ENCODE measurements around the gene DIDO1.

Gene DIDO1

GRCh38 chr20:62967628-62968351 is 41.5 kb upstream of the DIDO1 start:
- Histone ChIP-seq H3K79me2 (ENCODE audit: control insufficient read depth, insufficient read depth, low read length) (no peaks in the 10 kb centered on the region), H3K4me2 (ENCODE audit: low read length) (no peak overlapping the region), H2BK5ac (ENCODE audit: low read length) (no peak overlapping the region), H4K8ac (ENCODE audit: low read depth, low read length) (no peak overlapping the region), H3K79me1 (ENCODE audit: low read length) (no peaks in the 10 kb centered on the region), H3K27ac (ENCODE audit: low read depth, low read length) (no peak overlapping the region), H4K5ac (ENCODE audit: low read length) (no peak overlapping the region), H3K27me3 (ENCODE audit: insufficient read depth, low read length, poor library complexity) (peaks cover under 1% of the 10 kb centered on the region), H3K56ac (ENCODE audit: low read length) (no peak overlapping the region), H3K9ac (ENCODE audit: low read length) (no peak overlapping the region), H3K4me3 (ENCODE audit: low read length) (no peak overlapping the region), H3K36me3 (ENCODE audit: control insufficient read depth, insufficient read depth, low read length) (no peaks in the 10 kb centered on the region), H3K18ac (ENCODE audit: low read length) (no peak overlapping the region), H3K23ac (ENCODE audit: low read length) (no peak overlapping the region), H2AK5ac (ENCODE audit: low read length) (no peak overlapping the region), H2BK15ac (replicated peaks; ENCODE audit: low read depth) (no peak overlapping the region), H3K4ac (ENCODE audit: low read depth, low read length) (no peak overlapping the region), H2BK120ac (ENCODE audit: low read depth, low read length) (no peak overlapping the region), H3K4me1 (ENCODE audit: control insufficient read depth, low read depth, low read length) (no peaks in the 10 kb centered on the region)
- no peak for DNase-seq
- WGBS (ENCODE audit: extremely low coverage, insufficient coverage, low lambda C conversion rate) = no CpG with 5 or more reads among the region's 27 CpGs

- Histone ChIP-seq H3K56ac (ENCODE audit: low read length) (no peak overlapping the region), H3K79me2 (ENCODE audit: control insufficient read depth, insufficient read depth, low read length) (no peaks in the 10 kb centered on the region), H4K5ac (ENCODE audit: low read length) (no peak overlapping the region), H3K4me2 (ENCODE audit: low read length) (no peak overlapping the region), H3K79me1 (ENCODE audit: low read length) (no peaks in the 10 kb centered on the region), H3K4ac (ENCODE audit: low read depth, low read length) (no peak overlapping the region), H3K9ac (ENCODE audit: low read length) (no peak overlapping the region), H3K27ac (ENCODE audit: low read depth, low read length) (no peak overlapping the region), H3K18ac (ENCODE audit: low read length) (no peak overlapping the region), H3K36me3 (ENCODE audit: control insufficient read depth, insufficient read depth, low read length) (no peaks in the 10 kb centered on the region), H3K4me3 (ENCODE audit: low read length) (no peak overlapping the region), H2BK5ac (ENCODE audit: low read length) (no peak overlapping the region), H3K4me1 (ENCODE audit: control insufficient read depth, low read depth, low read length) (no peaks in the 10 kb centered on the region), H3K27me3 (ENCODE audit: insufficient read depth, low read length, poor library complexity) (no peaks in the 10 kb centered on the region), H3K23ac (ENCODE audit: low read length) (no peak overlapping the region), H2AK5ac (ENCODE audit: low read length) (no peak overlapping the region), H2BK15ac (replicated peaks; ENCODE audit: low read depth) (no peak overlapping the region), H4K8ac (ENCODE audit: low read depth, low read length) (no peak overlapping the region), H2BK120ac (ENCODE audit: low read depth, low read length) (no peak overlapping the region)
- DNase-seq = no peak
- WGBS (ENCODE audit: extremely low coverage, insufficient coverage, low lambda C conversion rate) = no CpG with 5 or more reads among the region's 6 CpGs
Observed at GRCh38 chr20:62967149-62967501, 40.8 kb upstream of the DIDO1 start.

GRCh38 chr20:62966212-62967148 is 40.2 kb upstream of the DIDO1 start:
- Histone ChIP-seq H2BK5ac (ENCODE audit: low read length) (no peak overlapping the region), H3K27me3 (ENCODE audit: insufficient read depth, low read length, poor library complexity) (no peaks in the 10 kb centered on the region), H2BK15ac (replicated peaks; ENCODE audit: low read depth) (no peak overlapping the region), H3K27ac (ENCODE audit: low read depth, low read length) (no peak overlapping the region), H3K79me1 (ENCODE audit: low read length) (no peaks in the 10 kb centered on the region), H4K5ac (ENCODE audit: low read length) (no peak overlapping the region), H3K79me2 (ENCODE audit: control insufficient read depth, insufficient read depth, low read length) (no peaks in the 10 kb centered on the region), H3K18ac (ENCODE audit: low read length) (no peak overlapping the region), H4K8ac (ENCODE audit: low read depth, low read length) (no peak overlapping the region), H3K4me1 (ENCODE audit: control insufficient read depth, low read depth, low read length) (no peaks in the 10 kb centered on the region), H3K23ac (ENCODE audit: low read length) (no peak overlapping the region), H3K36me3 (ENCODE audit: control insufficient read depth, insufficient read depth, low read length) (no peaks in the 10 kb centered on the region), H3K4ac (ENCODE audit: low read depth, low read length) (no peak overlapping the region), H3K4me2 (ENCODE audit: low read length) (no peak overlapping the region), H3K56ac (ENCODE audit: low read length) (no peak overlapping the region), H3K9ac (ENCODE audit: low read length) (no peak overlapping the region), H2BK120ac (ENCODE audit: low read depth, low read length) (no peak overlapping the region), H3K4me3 (ENCODE audit: low read length) (no peak overlapping the region), H2AK5ac (ENCODE audit: low read length) (no peak overlapping the region)
- no peak for DNase-seq
- WGBS (ENCODE audit: extremely low coverage, insufficient coverage, low lambda C conversion rate) = no CpG with 5 or more reads among the region's 27 CpGs

- Histone ChIP-seq H3K56ac (ENCODE audit: low read length) (no peak overlapping the region), H3K79me1 (ENCODE audit: low read length) (no peaks in the 10 kb centered on the region), H3K27ac (ENCODE audit: low read depth, low read length) (no peak overlapping the region), H3K79me2 (ENCODE audit: control insufficient read depth, insufficient read depth, low read length) (no peaks in the 10 kb centered on the region), H3K4me3 (ENCODE audit: low read length) (no peak overlapping the region), H3K4me2 (ENCODE audit: low read length) (no peak overlapping the region), H3K18ac (ENCODE audit: low read length) (no peak overlapping the region), H3K23ac (ENCODE audit: low read length) (no peak overlapping the region), H2BK15ac (replicated peaks; ENCODE audit: low read depth) (no peak overlapping the region), H2BK120ac (ENCODE audit: low read depth, low read length) (no peak overlapping the region), H2AK5ac (ENCODE audit: low read length) (no peak overlapping the region), H4K5ac (ENCODE audit: low read length) (no peak overlapping the region), H3K4me1 (ENCODE audit: control insufficient read depth, low read depth, low read length) (no peaks in the 10 kb centered on the region), H3K4ac (ENCODE audit: low read depth, low read length) (no peak overlapping the region), H3K9ac (ENCODE audit: low read length) (no peak overlapping the region), H3K27me3 (ENCODE audit: insufficient read depth, low read length, poor library complexity) (no peaks in the 10 kb centered on the region), H3K36me3 (ENCODE audit: control insufficient read depth, insufficient read depth, low read length) (no peaks in the 10 kb centered on the region), H2BK5ac (ENCODE audit: low read length) (no peak overlapping the region), H4K8ac (ENCODE audit: low read depth, low read length) (no peak overlapping the region)
- no peak for DNase-seq
- WGBS (ENCODE audit: extremely low coverage, insufficient coverage, low lambda C conversion rate) = no CpG with 5 or more reads among the region's 19 CpGs
Observed at GRCh38 chr20:62965363-62965771, 39.1 kb upstream of the DIDO1 start.

- Histone ChIP-seq H2BK15ac (replicated peaks; ENCODE audit: low read depth) (no peak overlapping the region), H3K79me1 (ENCODE audit: low read length) (no peaks in the 10 kb centered on the region), H3K36me3 (ENCODE audit: control insufficient read depth, insufficient read depth, low read length) (peaks cover 2% of the 10 kb centered on the region), H2AK5ac (ENCODE audit: low read length) (no peak overlapping the region), H3K4me2 (ENCODE audit: low read length) (no peak overlapping the region), H3K79me2 (ENCODE audit: control insufficient read depth, insufficient read depth, low read length) (no peaks in the 10 kb centered on the region), H3K18ac (ENCODE audit: low read length) (no peak overlapping the region), H2BK120ac (ENCODE audit: low read depth, low read length) (no peak overlapping the region), H2BK5ac (ENCODE audit: low read length) (no peak overlapping the region), H3K27ac (ENCODE audit: low read depth, low read length) (no peak overlapping the region), H3K27me3 (ENCODE audit: insufficient read depth, low read length, poor library complexity) (no peaks in the 10 kb centered on the region), H3K23ac (ENCODE audit: low read length) (no peak overlapping the region), H4K5ac (ENCODE audit: low read length) (no peak overlapping the region), H3K4me3 (ENCODE audit: low read length) (no peak overlapping the region), H3K4ac (ENCODE audit: low read depth, low read length) (no peak overlapping the region), H3K56ac (ENCODE audit: low read length) (no peak overlapping the region), H3K9ac (ENCODE audit: low read length) (no peak overlapping the region), H3K4me1 (ENCODE audit: control insufficient read depth, low read depth, low read length) (no peaks in the 10 kb centered on the region), H4K8ac (ENCODE audit: low read depth, low read length) (no peak overlapping the region)
- no CpG with 5 or more reads among the region's 20 CpGs for WGBS (ENCODE audit: extremely low coverage, insufficient coverage, low lambda C conversion rate)
- no peak for DNase-seq
Observed at GRCh38 chr20:62964700-62965099, 38.4 kb upstream of the DIDO1 start.
